Neural cell (in vitro differentiated cells): ENCODE data around the gene RNF144B.

Source experiments
- EZH2 ChIP-seq: fragments of 200-600, 300-800 bp; shearing (Covaris generic), sonication (generic); IDR thresholded peaks from 2 replicates; pipeline ENCODE4 v1.6.1; 2014; ENCODE audit warnings: antibody characterized with exemption, low read length, borderline replicate concordance, mild to moderate bottlenecking; ENCODE audit not compliant: insufficient read depth, poor library complexity, severe bottlenecking
- POLR2AphosphoS5 ChIP-seq: IDR thresholded peaks from 2 replicates; pipeline ENCODE4 v1.6.1; 2012
- SMC3 ChIP-seq: fragments of 450-650 bp; conservative IDR thresholded peaks from 2 replicates; pipeline ENCODE4 v1.6.1; 2014; ENCODE audit warnings: antibody characterized with exemption, mild to moderate bottlenecking, moderate library complexity; ENCODE audit not compliant: poor library complexity
- TAF1 ChIP-seq: IDR thresholded peaks from 2 replicates; pipeline ENCODE4 v1.6.1; 2012; ENCODE audit warnings: low read depth
- TF ChIP-seq, protein P1 (sequence below): IDR thresholded peaks from 2 replicates; pipeline ENCODE4 v1.6.1; 2012; ENCODE audit warnings: borderline replicate concordance
- TF ChIP-seq, protein P2 (sequence below): fragments of 450-650 bp; IDR thresholded peaks from 2 replicates; pipeline ENCODE4 v1.5.1; 2014; ENCODE audit warnings: antibody characterized with exemption, mild to moderate bottlenecking, moderate library complexity; ENCODE audit not compliant: poor library complexity, severe bottlenecking

DNA sequence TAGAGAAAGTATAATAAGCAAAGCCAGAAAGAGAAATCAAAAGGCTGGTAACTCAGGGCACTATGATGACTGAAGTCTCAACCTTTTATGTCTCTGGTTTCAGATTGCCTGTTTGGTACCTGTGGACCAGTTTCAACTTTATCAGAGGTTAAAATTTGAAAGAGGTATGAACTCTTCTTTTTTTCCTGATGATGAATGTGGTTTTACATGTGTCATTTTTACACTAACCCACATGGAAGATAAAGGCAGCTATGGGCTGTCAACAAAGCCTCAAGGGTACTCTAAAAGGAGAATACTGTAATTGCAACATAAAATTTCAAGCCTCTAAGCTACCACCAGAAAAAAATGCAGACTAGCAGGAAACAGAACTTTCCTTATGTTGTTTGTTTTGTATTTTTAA lies 52.4 kb downstream of the RNF144B start:
- TF ChIP-seq, protein P1, sequence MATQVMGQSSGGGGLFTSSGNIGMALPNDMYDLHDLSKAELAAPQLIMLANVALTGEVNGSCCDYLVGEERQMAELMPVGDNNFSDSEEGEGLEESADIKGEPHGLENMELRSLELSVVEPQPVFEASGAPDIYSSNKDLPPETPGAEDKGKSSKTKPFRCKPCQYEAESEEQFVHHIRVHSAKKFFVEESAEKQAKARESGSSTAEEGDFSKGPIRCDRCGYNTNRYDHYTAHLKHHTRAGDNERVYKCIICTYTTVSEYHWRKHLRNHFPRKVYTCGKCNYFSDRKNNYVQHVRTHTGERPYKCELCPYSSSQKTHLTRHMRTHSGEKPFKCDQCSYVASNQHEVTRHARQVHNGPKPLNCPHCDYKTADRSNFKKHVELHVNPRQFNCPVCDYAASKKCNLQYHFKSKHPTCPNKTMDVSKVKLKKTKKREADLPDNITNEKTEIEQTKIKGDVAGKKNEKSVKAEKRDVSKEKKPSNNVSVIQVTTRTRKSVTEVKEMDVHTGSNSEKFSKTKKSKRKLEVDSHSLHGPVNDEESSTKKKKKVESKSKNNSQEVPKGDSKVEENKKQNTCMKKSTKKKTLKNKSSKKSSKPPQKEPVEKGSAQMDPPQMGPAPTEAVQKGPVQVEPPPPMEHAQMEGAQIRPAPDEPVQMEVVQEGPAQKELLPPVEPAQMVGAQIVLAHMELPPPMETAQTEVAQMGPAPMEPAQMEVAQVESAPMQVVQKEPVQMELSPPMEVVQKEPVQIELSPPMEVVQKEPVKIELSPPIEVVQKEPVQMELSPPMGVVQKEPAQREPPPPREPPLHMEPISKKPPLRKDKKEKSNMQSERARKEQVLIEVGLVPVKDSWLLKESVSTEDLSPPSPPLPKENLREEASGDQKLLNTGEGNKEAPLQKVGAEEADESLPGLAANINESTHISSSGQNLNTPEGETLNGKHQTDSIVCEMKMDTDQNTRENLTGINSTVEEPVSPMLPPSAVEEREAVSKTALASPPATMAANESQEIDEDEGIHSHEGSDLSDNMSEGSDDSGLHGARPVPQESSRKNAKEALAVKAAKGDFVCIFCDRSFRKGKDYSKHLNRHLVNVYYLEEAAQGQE = no peak
- TF ChIP-seq, protein P2, sequence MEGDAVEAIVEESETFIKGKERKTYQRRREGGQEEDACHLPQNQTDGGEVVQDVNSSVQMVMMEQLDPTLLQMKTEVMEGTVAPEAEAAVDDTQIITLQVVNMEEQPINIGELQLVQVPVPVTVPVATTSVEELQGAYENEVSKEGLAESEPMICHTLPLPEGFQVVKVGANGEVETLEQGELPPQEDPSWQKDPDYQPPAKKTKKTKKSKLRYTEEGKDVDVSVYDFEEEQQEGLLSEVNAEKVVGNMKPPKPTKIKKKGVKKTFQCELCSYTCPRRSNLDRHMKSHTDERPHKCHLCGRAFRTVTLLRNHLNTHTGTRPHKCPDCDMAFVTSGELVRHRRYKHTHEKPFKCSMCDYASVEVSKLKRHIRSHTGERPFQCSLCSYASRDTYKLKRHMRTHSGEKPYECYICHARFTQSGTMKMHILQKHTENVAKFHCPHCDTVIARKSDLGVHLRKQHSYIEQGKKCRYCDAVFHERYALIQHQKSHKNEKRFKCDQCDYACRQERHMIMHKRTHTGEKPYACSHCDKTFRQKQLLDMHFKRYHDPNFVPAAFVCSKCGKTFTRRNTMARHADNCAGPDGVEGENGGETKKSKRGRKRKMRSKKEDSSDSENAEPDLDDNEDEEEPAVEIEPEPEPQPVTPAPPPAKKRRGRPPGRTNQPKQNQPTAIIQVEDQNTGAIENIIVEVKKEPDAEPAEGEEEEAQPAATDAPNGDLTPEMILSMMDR = no peak
- no peak for TF ChIP-seq EZH2
- no peak for TF ChIP-seq TAF1
- TF ChIP-seq SMC3 = no peak
- TF ChIP-seq POLR2AphosphoS5 = no peak
